ENCODE data around the gene TLR8. TPM values are rescaled to one million over a fixed set of nuclear protein-coding genes. Genes with fewer than 3 reads are reported as not detected.

Gene TLR8
- total RNA-seq, 1 experiment from 2014 or later: not detected

DNA sequence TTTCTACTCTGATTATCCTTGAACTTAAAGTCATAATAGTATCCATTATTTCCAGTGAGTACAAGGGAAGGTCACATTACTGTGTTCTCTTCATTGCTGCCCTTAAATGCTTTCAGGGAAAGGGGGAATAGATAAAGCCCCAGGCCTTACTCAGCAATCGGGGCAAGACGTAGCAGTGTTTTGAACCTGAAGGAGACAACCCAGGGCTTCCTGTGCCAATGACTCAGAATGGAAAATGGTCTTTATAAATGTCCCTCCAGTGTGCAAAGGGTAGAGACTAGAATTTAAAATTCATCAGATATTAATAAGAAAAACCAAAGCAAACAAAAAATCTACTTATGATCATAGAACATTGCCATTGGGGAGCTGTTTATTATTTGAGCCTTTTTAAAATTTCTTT is 23.7 kb downstream of the TLR8 start (continued):
- TF ChIP-seq, protein P1, sequence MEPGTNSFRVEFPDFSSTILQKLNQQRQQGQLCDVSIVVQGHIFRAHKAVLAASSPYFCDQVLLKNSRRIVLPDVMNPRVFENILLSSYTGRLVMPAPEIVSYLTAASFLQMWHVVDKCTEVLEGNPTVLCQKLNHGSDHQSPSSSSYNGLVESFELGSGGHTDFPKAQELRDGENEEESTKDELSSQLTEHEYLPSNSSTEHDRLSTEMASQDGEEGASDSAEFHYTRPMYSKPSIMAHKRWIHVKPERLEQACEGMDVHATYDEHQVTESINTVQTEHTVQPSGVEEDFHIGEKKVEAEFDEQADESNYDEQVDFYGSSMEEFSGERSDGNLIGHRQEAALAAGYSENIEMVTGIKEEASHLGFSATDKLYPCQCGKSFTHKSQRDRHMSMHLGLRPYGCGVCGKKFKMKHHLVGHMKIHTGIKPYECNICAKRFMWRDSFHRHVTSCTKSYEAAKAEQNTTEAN (CRISPR knock-in tag; IDR thresholded peaks at IDR 0.05): no peak
- TF ChIP-seq OVOL2 (CRISPR knock-in tag; IDR thresholded peaks at IDR 0.05; ENCODE audit: borderline replicate concordance): no peak
- no peak for TF ChIP-seq NR2C2 (CRISPR knock-in tag; IDR thresholded peaks at IDR 0.05)

DNA sequence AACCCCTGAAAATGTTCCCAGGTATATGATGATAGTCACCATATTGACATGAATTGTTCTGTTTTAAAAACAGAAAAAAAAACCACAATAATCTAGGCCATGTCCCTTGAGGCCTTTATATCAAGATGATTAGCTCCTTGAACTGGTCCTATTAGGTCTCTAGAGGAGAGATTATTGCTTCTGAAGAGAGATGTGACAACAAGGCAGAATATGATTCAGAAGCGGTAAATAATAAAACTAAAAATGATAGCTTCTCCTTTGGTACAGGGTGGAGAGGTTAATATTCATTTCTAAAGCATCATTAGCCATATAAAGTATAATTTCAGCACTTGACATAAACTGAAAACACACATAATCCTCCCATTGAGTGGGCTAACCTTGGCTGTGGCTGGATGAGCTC is 25.8 kb downstream of the TLR8 start:
- H3K4me3 Mint-ChIP-seq: no peak overlapping the region
- H3K27me3 Mint-ChIP-seq (ENCODE audit: low read depth): peaks cover 4% of the 10 kb centered on the region; the same call in 1 of the 2 replicates
- peaks cover 11% of the 10 kb centered on the region for H3K36me3 Mint-ChIP-seq
- ChIA-PET CTCF (no interaction called here), POLR2A (no interaction called here)
- H3K4me1 Mint-ChIP-seq: no peaks in the 10 kb centered on the region
- peaks cover 36% of the 10 kb centered on the region for H3K9me3 Mint-ChIP-seq
- H3K27ac Mint-ChIP-seq: no peak overlapping the region
- TF ChIP-seq GTF2I (CRISPR knock-in tag; conservative IDR thresholded peaks at IDR 0.05) (no peak), SOX15 (CRISPR knock-in tag; IDR thresholded peaks at IDR 0.05) (no peak)
- TF ChIP-seq, protein P2, sequence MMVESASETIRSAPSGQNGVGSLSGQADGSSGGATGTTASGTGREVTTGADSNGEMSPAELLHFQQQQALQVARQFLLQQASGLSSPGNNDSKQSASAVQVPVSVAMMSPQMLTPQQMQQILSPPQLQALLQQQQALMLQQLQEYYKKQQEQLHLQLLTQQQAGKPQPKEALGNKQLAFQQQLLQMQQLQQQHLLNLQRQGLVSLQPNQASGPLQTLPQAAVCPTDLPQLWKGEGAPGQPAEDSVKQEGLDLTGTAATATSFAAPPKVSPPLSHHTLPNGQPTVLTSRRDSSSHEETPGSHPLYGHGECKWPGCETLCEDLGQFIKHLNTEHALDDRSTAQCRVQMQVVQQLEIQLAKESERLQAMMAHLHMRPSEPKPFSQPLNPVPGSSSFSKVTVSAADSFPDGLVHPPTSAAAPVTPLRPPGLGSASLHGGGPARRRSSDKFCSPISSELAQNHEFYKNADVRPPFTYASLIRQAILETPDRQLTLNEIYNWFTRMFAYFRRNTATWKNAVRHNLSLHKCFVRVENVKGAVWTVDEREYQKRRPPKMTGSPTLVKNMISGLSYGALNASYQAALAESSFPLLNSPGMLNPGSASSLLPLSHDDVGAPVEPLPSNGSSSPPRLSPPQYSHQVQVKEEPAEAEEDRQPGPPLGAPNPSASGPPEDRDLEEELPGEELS (CRISPR knock-in tag; IDR thresholded peaks at IDR 0.05): no peak
- TF ChIP-seq, protein P3, sequence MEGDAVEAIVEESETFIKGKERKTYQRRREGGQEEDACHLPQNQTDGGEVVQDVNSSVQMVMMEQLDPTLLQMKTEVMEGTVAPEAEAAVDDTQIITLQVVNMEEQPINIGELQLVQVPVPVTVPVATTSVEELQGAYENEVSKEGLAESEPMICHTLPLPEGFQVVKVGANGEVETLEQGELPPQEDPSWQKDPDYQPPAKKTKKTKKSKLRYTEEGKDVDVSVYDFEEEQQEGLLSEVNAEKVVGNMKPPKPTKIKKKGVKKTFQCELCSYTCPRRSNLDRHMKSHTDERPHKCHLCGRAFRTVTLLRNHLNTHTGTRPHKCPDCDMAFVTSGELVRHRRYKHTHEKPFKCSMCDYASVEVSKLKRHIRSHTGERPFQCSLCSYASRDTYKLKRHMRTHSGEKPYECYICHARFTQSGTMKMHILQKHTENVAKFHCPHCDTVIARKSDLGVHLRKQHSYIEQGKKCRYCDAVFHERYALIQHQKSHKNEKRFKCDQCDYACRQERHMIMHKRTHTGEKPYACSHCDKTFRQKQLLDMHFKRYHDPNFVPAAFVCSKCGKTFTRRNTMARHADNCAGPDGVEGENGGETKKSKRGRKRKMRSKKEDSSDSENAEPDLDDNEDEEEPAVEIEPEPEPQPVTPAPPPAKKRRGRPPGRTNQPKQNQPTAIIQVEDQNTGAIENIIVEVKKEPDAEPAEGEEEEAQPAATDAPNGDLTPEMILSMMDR (IDR thresholded peaks at IDR 0.05): no peak
- ATAC-seq (no peak), DNase-seq (ENCODE audit: low spot score) (no peak)

DNA sequence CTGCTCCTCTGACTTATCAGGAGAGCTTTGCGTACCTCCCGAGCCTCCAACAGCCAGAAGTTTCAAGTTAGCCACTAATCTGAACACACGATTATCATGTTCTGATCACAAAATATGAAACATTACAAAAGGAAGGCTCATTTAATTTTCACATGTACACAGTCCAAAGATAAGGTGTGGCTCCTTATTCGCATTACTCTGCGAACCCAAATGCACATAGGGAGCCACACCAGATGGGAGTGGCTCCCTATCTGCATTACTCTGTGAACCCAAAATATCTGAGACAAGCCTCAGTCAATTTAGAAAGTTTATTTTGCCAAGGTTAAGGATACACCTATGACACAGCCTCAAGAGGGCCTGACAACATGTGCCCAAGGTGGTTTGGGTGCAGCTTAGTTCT is 28.4 kb downstream of the TLR8 start:
- DNase-seq (ENCODE audit: low spot score) (no peak), ATAC-seq (no peak)
- Mint-ChIP-seq H3K4me1 (no peaks in the 10 kb centered on the region), H3K27ac (no peak overlapping the region), H3K36me3 (peaks cover 22% of the 10 kb centered on the region), H3K9me3 (peaks cover 45% of the 10 kb centered on the region), H3K27me3 (ENCODE audit: low read depth) (peaks cover 4% of the 10 kb centered on the region; the same call in 1 of the 2 replicates), H3K4me3 (no peak overlapping the region)
- POLR2A ChIA-PET: no interaction called here
- CTCF ChIA-PET: no interaction called here
- TF ChIP-seq ZNF317 (CRISPR knock-in tag; IDR thresholded peaks at IDR 0.05; ENCODE audit: borderline replicate concordance, low read depth) (no peak), ATF1 (CRISPR knock-in tag; IDR thresholded peaks at IDR 0.05) (no peak), ZNF121 (CRISPR knock-in tag; IDR thresholded peaks at IDR 0.05) (no peak), SP1 (CRISPR knock-in tag; conservative IDR thresholded peaks at IDR 0.05) (no peak), ZNF416 (CRISPR knock-in tag; IDR thresholded peaks at IDR 0.05) (no peak), TEAD4 (CRISPR knock-in tag; IDR thresholded peaks at IDR 0.05) (no peak), NR3C1 (CRISPR knock-in tag; conservative IDR thresholded peaks at IDR 0.05; ENCODE audit: low read depth) (no peak), GTF2I (CRISPR knock-in tag; conservative IDR thresholded peaks at IDR 0.05) (no peak), ZNF219 (CRISPR knock-in tag; IDR thresholded peaks at IDR 0.05; ENCODE audit: borderline replicate concordance) (no peak)
- TF ChIP-seq, protein P4, sequence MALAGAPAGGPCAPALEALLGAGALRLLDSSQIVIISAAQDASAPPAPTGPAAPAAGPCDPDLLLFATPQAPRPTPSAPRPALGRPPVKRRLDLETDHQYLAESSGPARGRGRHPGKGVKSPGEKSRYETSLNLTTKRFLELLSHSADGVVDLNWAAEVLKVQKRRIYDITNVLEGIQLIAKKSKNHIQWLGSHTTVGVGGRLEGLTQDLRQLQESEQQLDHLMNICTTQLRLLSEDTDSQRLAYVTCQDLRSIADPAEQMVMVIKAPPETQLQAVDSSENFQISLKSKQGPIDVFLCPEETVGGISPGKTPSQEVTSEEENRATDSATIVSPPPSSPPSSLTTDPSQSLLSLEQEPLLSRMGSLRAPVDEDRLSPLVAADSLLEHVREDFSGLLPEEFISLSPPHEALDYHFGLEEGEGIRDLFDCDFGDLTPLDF (CRISPR knock-in tag; IDR thresholded peaks at IDR 0.05): no peak
- TF ChIP-seq, protein P5, sequence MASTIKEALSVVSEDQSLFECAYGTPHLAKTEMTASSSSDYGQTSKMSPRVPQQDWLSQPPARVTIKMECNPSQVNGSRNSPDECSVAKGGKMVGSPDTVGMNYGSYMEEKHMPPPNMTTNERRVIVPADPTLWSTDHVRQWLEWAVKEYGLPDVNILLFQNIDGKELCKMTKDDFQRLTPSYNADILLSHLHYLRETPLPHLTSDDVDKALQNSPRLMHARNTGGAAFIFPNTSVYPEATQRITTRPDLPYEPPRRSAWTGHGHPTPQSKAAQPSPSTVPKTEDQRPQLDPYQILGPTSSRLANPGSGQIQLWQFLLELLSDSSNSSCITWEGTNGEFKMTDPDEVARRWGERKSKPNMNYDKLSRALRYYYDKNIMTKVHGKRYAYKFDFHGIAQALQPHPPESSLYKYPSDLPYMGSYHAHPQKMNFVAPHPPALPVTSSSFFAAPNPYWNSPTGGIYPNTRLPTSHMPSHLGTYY (CRISPR knock-in tag; IDR thresholded peaks at IDR 0.05): no peak
- TF ChIP-seq, protein P6, sequence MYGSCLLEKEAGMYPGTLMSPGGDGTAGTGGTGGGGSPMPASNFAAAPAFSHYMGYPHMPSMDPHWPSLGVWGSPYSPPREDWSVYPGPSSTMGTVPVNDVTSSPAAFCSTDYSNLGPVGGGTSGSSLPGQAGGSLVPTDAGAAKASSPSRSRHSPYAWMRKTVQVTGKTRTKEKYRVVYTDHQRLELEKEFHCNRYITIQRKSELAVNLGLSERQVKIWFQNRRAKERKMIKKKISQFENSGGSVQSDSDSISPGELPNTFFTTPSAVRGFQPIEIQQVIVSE (CRISPR knock-in tag; IDR thresholded peaks at IDR 0.05; ENCODE audit: borderline replicate concordance): no peak
- TF ChIP-seq, protein P3 (IDR thresholded peaks at IDR 0.05): no peak
- TF ChIP-seq, protein P7, sequence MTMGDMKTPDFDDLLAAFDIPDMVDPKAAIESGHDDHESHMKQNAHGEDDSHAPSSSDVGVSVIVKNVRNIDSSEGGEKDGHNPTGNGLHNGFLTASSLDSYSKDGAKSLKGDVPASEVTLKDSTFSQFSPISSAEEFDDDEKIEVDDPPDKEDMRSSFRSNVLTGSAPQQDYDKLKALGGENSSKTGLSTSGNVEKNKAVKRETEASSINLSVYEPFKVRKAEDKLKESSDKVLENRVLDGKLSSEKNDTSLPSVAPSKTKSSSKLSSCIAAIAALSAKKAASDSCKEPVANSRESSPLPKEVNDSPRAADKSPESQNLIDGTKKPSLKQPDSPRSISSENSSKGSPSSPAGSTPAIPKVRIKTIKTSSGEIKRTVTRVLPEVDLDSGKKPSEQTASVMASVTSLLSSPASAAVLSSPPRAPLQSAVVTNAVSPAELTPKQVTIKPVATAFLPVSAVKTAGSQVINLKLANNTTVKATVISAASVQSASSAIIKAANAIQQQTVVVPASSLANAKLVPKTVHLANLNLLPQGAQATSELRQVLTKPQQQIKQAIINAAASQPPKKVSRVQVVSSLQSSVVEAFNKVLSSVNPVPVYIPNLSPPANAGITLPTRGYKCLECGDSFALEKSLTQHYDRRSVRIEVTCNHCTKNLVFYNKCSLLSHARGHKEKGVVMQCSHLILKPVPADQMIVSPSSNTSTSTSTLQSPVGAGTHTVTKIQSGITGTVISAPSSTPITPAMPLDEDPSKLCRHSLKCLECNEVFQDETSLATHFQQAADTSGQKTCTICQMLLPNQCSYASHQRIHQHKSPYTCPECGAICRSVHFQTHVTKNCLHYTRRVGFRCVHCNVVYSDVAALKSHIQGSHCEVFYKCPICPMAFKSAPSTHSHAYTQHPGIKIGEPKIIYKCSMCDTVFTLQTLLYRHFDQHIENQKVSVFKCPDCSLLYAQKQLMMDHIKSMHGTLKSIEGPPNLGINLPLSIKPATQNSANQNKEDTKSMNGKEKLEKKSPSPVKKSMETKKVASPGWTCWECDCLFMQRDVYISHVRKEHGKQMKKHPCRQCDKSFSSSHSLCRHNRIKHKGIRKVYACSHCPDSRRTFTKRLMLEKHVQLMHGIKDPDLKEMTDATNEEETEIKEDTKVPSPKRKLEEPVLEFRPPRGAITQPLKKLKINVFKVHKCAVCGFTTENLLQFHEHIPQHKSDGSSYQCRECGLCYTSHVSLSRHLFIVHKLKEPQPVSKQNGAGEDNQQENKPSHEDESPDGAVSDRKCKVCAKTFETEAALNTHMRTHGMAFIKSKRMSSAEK (CRISPR knock-in tag; IDR thresholded peaks at IDR 0.05; ENCODE audit: borderline replicate concordance): no peak

All from WTC11 (cell line).